Osteoblast (primary cell): ENCODE measurements around the gene TVP23C. TPM values are rescaled to one million over a fixed set of nuclear protein-coding genes. Genes with fewer than 3 reads are reported as not detected.
"Not testable (repeated sequence)": the region's sequence is repeated elsewhere in the genome, so short reads cannot be mapped to it uniquely, and the experiment has no call there.

Experiments
- DNase-seq: peaks from one replicate; pipeline ENCODE4 v3.0.0; 2011; ENCODE audit warnings: low spot score, mixed read lengths; ENCODE audit not compliant: insufficient read length; ENCODE audit errors: missing footprints
- H2AFZ ChIP-seq: 2 replicates; pipeline ENCODE4 v1.6.0; 2011; ENCODE audit warnings: mild to moderate bottlenecking, low read length
- H3K27ac ChIP-seq: 2 replicates; pipeline ENCODE4 v1.5.1; 2011; ENCODE audit warnings: mild to moderate bottlenecking, low read depth, low read length, moderate library complexity
- H3K27me3 ChIP-seq: 2 replicates; pipeline ENCODE4 v1.6.0; 2012; ENCODE audit warnings: mild to moderate bottlenecking, control low read depth, inconsistent platforms, low read length, moderate library complexity; ENCODE audit not compliant: insufficient read depth
- H3K36me3 ChIP-seq: 2 replicates; pipeline ENCODE4 v1.5.1; 2011; ENCODE audit warnings: mild to moderate bottlenecking, low read length, control low read depth, moderate library complexity; ENCODE audit not compliant: insufficient read depth
- H3K4me1 ChIP-seq: 2 replicates; pipeline ENCODE4 v1.5.1; 2011; ENCODE audit warnings: mild to moderate bottlenecking, low read length, control low read depth, moderate library complexity; ENCODE audit not compliant: insufficient read depth
- H3K4me2 ChIP-seq: 2 replicates; pipeline ENCODE4 v1.6.0; 2011; ENCODE audit warnings: mild to moderate bottlenecking, low read length; ENCODE audit not compliant: insufficient read depth
- H3K4me3 ChIP-seq: fragments of 200-600 bp; sonication (generic); 3 replicates; pipeline ENCODE4 v1.5.1; 2012; ENCODE audit warnings: mild to moderate bottlenecking, low read length, inconsistent platforms; ENCODE audit not compliant: insufficient read depth
- H3K79me2 ChIP-seq: 2 replicates; pipeline ENCODE4 v1.6.0; 2012; ENCODE audit warnings: mild to moderate bottlenecking, low read length, control low read depth, inconsistent platforms; ENCODE audit not compliant: insufficient read depth
- H3K9me3 ChIP-seq: 2 replicates; pipeline ENCODE4 v1.5.1; 2011; ENCODE audit warnings: low read depth, low read length, control low read depth
- H4K20me1 ChIP-seq: 2 replicates; pipeline ENCODE4 v1.6.0; 2012; ENCODE audit warnings: mild to moderate bottlenecking, low read length, control low read depth; ENCODE audit not compliant: insufficient read depth
- total RNA-seq: library from RNA; depleted of rRNA; stranded (reverse); fragments of >200 nt; gene quantifications from 2 replicates; pipeline ENCODE4 v1.2.3, GENCODE V29; 2012

Gene TVP23C
- 24.8 and 38.4 TPM in 2 replicates for total RNA-seq

DNA sequence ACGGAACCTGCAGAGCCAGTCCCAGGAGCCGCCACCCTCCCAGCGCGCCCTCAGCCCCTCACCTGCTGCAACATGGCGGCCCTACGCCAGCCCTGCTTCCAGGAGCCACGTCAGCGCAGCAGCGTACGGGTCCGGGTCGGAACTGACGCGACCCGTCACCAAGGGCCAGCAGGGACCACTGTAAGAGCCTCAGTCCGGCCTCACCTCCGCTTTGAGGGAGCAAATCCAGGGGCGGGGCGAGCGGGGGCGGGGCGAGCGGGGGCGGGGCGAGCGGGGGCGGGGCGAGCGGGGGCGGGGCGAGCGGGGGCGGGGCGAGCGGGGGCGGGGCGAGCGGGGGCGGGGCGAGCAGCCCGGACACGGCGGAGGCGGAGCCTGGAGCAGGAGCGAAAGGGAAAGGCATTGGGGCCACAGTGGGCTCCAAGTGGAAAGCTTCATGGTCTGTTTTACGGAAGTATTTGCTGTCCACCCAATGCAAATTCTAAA lies at the start of gene TVP23C:
Gene TVP23C, minus strand, starts transcription at position 109 of the 483 bp plus-strand sequence. Its CDS starts 35 bp downstream, at position 74.
- Histone ChIP-seq H3K79me2 (peaks cover 16% of the 10 kb centered on the region), H2AFZ (peak within 1 kb of the TSS; percentile 70), H3K4me2 (peak within 1 kb of the TSS; percentile 63), H3K4me3 (peak within 1 kb of the TSS; percentile 79), H3K27ac (peak within 1 kb of the TSS; percentile 63)
- H3K4me1 ChIP-seq, H3K36me3 ChIP-seq, H3K9me3 ChIP-seq, H4K20me1 ChIP-seq, H3K27me3 ChIP-seq: not testable (repeated sequence)
- peak; percentile 43 for DNase-seq

GRCh38 chr17:15592960-15593359 lies 29.7 kb upstream of the TVP23C start:
- H3K27ac ChIP-seq, DNase-seq, H3K27me3 ChIP-seq, H3K4me3 ChIP-seq, H3K79me2 ChIP-seq, H4K20me1 ChIP-seq, H2AFZ ChIP-seq, H3K4me1 ChIP-seq, H3K9me3 ChIP-seq, H3K36me3 ChIP-seq, H3K4me2 ChIP-seq: not testable (repeated sequence)

GRCh38 chr17:15591986-15592385 lies 28.7 kb upstream of the TVP23C start:
- not testable (repeated sequence) for H3K4me1 ChIP-seq, H2AFZ ChIP-seq, H3K27me3 ChIP-seq, H4K20me1 ChIP-seq, H3K36me3 ChIP-seq, H3K79me2 ChIP-seq, H3K4me2 ChIP-seq, H3K27ac ChIP-seq, H3K9me3 ChIP-seq, H3K4me3 ChIP-seq, DNase-seq

DNA sequence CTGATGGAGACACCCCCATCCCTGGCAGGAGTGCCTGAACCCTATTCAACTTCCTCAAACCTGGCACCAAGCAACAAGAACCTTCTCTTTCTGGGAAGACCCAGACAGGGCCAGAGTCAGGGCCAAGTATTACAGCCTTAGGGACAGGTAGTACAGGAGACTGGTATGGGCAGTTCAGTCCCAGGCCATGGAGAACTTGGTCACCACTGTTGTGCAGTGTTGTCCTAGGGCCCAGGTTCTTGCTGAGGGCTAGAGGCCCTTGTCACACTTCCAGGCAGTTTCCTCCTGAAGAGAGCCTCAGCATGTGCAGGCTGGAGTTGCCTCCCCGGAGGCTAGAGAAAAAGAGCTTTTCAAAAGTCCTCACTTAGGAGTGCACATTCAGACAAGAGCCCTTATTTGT lies 27.6 kb upstream of the TVP23C start:
- not testable (repeated sequence) for H3K27me3 ChIP-seq, DNase-seq, H2AFZ ChIP-seq, H3K27ac ChIP-seq, H3K4me3 ChIP-seq, H4K20me1 ChIP-seq, H3K79me2 ChIP-seq, H3K36me3 ChIP-seq, H3K4me1 ChIP-seq, H3K9me3 ChIP-seq, H3K4me2 ChIP-seq

DNA sequence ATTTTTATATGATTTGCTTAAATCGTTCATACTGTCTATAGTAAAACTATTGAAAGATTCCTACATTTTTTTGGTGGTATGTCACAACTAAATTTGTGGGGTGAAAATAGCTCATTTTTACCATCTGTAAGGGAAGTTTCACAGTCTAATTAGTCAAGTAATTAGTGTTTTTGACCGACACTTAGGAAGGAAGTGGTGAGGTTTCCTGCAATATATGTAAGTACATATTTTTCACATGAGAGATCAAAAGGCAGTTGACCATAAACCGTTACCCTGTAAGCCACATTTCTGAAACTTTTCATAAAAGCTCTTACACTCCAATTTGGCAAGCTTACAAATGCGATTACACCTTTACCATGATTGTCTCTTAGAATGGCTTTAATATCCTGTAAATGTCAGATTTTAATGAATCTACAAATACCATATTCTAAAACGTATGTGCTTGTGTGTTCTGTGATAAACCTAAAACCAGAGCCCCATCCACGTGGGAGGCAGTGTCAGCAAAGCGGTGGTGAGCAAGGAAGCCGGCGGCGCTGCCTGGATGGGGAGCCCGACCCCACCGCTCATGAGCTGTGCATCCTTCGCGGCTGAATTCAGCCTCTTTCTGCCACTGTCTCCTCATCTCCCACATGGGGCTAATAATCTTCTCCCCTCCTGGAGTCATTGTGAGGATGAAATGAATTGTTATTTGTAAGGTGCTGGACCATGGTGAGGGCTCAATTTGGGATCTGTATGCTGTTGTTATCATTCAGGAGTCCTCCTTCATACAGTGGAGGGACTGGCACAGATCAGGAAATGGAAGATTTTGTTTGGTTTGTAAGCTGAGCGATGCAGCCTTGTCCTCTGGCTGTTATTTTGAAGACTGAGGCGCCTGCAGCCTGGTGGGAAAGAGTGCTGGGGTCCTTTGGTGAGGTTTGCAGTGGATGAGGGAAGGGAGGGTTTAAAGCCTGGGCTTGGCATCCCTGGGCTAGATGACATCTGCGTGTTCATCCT lies 26.6 kb upstream of the TVP23C start:
- not testable (repeated sequence) for H3K4me1 ChIP-seq, H3K4me2 ChIP-seq, H3K9me3 ChIP-seq, H3K79me2 ChIP-seq, H3K4me3 ChIP-seq, H2AFZ ChIP-seq, DNase-seq, H4K20me1 ChIP-seq, H3K27me3 ChIP-seq, H3K27ac ChIP-seq, H3K36me3 ChIP-seq

DNA sequence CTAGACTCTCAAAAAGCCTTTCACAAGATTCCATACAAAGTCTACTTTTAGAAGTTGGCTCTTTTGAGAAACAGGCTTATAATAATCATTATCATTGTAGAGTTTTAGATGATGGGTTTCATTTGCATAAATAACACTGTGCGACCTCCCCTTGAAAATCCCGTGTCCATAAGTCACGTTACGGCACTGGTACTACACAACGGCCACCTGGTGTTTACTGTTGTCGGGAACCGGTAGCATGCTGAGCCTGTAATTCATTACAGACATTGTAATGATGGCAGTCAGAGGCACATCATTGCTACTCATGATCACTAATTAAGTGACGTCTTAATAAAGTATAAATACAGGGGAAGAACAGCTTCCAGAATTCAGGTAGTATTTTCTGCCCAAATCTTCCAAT lies 24.7 kb upstream of the TVP23C start:
- H4K20me1 ChIP-seq, DNase-seq, H3K4me1 ChIP-seq, H3K4me3 ChIP-seq, H3K4me2 ChIP-seq, H3K36me3 ChIP-seq, H2AFZ ChIP-seq, H3K79me2 ChIP-seq, H3K27ac ChIP-seq, H3K9me3 ChIP-seq, H3K27me3 ChIP-seq: not testable (repeated sequence)

GRCh38 chr17:15583313-15583712 lies 20.0 kb upstream of the TVP23C start:
- not testable (repeated sequence) for H3K4me2 ChIP-seq, H3K9me3 ChIP-seq, H3K79me2 ChIP-seq, H3K4me3 ChIP-seq, H3K4me1 ChIP-seq, DNase-seq, H3K36me3 ChIP-seq, H2AFZ ChIP-seq, H3K27me3 ChIP-seq, H4K20me1 ChIP-seq, H3K27ac ChIP-seq

DNA sequence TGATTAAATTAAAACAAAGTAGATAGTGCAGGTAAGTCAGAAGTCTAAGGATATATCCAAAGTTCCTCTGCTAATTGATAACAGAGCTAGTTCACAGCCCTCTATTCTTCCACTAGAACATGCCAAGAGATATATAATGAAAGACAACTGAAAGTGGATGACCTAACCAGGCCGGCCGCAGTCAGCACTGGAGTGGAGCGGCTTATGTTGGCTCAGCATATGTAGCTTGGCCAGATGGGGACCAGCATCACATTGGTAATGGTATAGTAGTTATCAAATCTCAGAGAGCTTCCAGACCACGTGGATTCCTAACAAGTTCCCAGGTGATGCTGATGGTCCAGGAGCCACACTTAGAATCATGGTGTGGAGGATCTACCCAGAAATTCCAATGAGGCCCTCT lies 18.2 kb upstream of the TVP23C start:
- not testable (repeated sequence) for H3K27ac ChIP-seq, H3K36me3 ChIP-seq, H3K4me1 ChIP-seq, H3K4me2 ChIP-seq, H3K27me3 ChIP-seq, H3K4me3 ChIP-seq, H3K9me3 ChIP-seq, H4K20me1 ChIP-seq, H2AFZ ChIP-seq, H3K79me2 ChIP-seq, DNase-seq

GRCh38 chr17:15576848-15577247 lies 13.6 kb upstream of the TVP23C start:
- H3K4me3 ChIP-seq, H4K20me1 ChIP-seq, H3K9me3 ChIP-seq, H3K4me2 ChIP-seq, H3K27me3 ChIP-seq, DNase-seq, H3K36me3 ChIP-seq, H3K79me2 ChIP-seq, H3K4me1 ChIP-seq, H2AFZ ChIP-seq, H3K27ac ChIP-seq: not testable (repeated sequence)
